Stimulated activated CD8-positive, alpha-beta memory T cell treated with anti-CD3 and anti-CD28 coated beads, Interleukin-7, amount 100 ng/mL, for 24 hours (primary cell): Measurements from ENCODE around the gene PITPNM1.
"Not testable (repeated sequence)": the region's sequence is repeated elsewhere in the genome, so short reads cannot be mapped to it uniquely, and the experiment has no call there.

Experiments used
- DNase-seq: peaks from one replicate; pipeline ENCODE4 v3.0.0-alpha.2; 2020; ENCODE audit warnings: low read depth

PITPNM1 gene

GRCh38 chr11:67489885-67490726 is 15.1 kb downstream of the PITPNM1 start:
- no peak for DNase-seq

- DNase-seq: no peak
Observed at GRCh38 chr11:67489203-67489884, 15.8 kb downstream of the PITPNM1 start.

GRCh38 chr11:67486481-67487195 is 18.5 kb downstream of the PITPNM1 start:
- no peak for DNase-seq

GRCh38 chr11:67485873-67486361 is 19.2 kb downstream of the PITPNM1 start:
- not testable (repeated sequence) for DNase-seq

GRCh38 chr11:67484847-67485311 is 20.3 kb downstream of the PITPNM1 start:
- DNase-seq: no peak

- no peak for DNase-seq
Observed at GRCh38 chr11:67483831-67484665, 21.1 kb downstream of the PITPNM1 start.

GRCh38 chr11:67482827-67483798 is 22.1 kb downstream of the PITPNM1 start, which contains the start of gene AIP:
AIP (plus strand) TSS chr11:67483026; CDS start chr11:67483159, 133 bp downstream.
- peak; percentile 93 for DNase-seq

- no peak for DNase-seq
Observed at GRCh38 chr11:67482275-67482826, 22.8 kb downstream of the PITPNM1 start.

- DNase-seq: not testable (repeated sequence)
Observed at GRCh38 chr11:67477344-67478050, 27.7 kb downstream of the PITPNM1 start.

- not testable (repeated sequence) for DNase-seq
Observed at GRCh38 chr11:67476692-67477091, 28.5 kb downstream of the PITPNM1 start.

- no peak for DNase-seq
Observed at GRCh38 chr11:67472882-67473281, 32.3 kb downstream of the PITPNM1 start.

- no peak for DNase-seq
Observed at GRCh38 chr11:67470337-67471002, 34.7 kb downstream of the PITPNM1 start.

- no peak for DNase-seq
Observed at GRCh38 chr11:67469508-67469811, 35.7 kb downstream of the PITPNM1 start.

GRCh38 chr11:67468759-67469507 is 36.2 kb downstream of the PITPNM1 start, which contains the start of gene TMEM134:
TMEM134 (minus strand) TSS chr11:67469251; CDS start chr11:67469192, 59 bp downstream.
- peak; percentile 75 for DNase-seq

GRCh38 chr11:67468456-67468758 is 36.8 kb downstream of the PITPNM1 start:
- DNase-seq: no peak

GRCh38 chr11:67468056-67468455 is 37.1 kb downstream of the PITPNM1 start:
- no peak for DNase-seq

GRCh38 chr11:67466962-67467771 is 38.0 kb downstream of the PITPNM1 start:
- no peak for DNase-seq
